Activated B cell treated with CpG ODN at 0.5 μM for 24 hours (primary cell): Measurements from ENCODE around the gene AHSP. TPM values are rescaled to one million over a fixed set of nuclear protein-coding genes. Genes with fewer than 3 reads are reported as not detected.

Experiments
- ATAC-seq: fragments of 200-7000 bp; cut with Tn5 transposase; one replicate; pipeline ENCODE4 v1.10.0; 2021; ENCODE audit warnings: low read depth, mild to moderate bottlenecking, moderate library complexity
- CTCF ChIA-PET: fragments of 350-600 bp; sonication (Branson Sonifier 250); formaldehyde crosslinking; loops from one replicate; lab custom pipeline; 2021; ENCODE audit warnings: antibody characterized with exemption; lab: Charles Lee
- POLR2A ChIA-PET: fragments of 350-600 bp; sonication (Branson Sonifier 250); formaldehyde crosslinking; loops from one replicate; lab custom pipeline; 2021; ENCODE audit warnings: antibody characterized with exemption; lab: Charles Lee
- DNase-seq: peaks from one replicate; pipeline ENCODE4 v3.0.0; 2022
- H3K27ac Mint-ChIP-seq: one replicate; pipeline ENCODE4 v1.8.0; 2020; ENCODE audit warnings: mixed read lengths
- H3K27me3 Mint-ChIP-seq: one replicate; pipeline ENCODE4 v1.8.0; 2021; ENCODE audit warnings: mixed read lengths
- H3K36me3 Mint-ChIP-seq: one replicate; pipeline ENCODE4 v1.8.0; 2021; ENCODE audit warnings: low read depth, mixed read lengths
- H3K4me1 Mint-ChIP-seq: one replicate; pipeline ENCODE4 v1.8.0; 2021; ENCODE audit warnings: mixed read lengths
- H3K4me3 Mint-ChIP-seq: one replicate; pipeline ENCODE4 v1.8.0; 2020; ENCODE audit warnings: mild to moderate bottlenecking, mixed read lengths
- H3K9me3 Mint-ChIP-seq: one replicate; pipeline ENCODE4 v1.8.0; 2020; ENCODE audit warnings: mixed read lengths
- CTCF ChIP-seq: fragments of 200-600 bp; IDR thresholded peaks from one replicate; pipeline ENCODE4 v1.8.0; 2022; ENCODE audit warnings: antibody characterized with exemption, mild to moderate bottlenecking
- intact Hi-C: fragments of 100-400 bp; cut with micrococcal nuclease; formaldehyde crosslinking; loops from one replicate; pipeline ENCODE4 v1.15.1; 2024
- total RNA-seq: library from RNA; stranded (reverse); gene quantifications from 2 replicates; pipeline ENCODE4 v1.2.3, GENCODE V29; 2022

The AHSP gene
- total RNA-seq, 1 donor from 2014 or later = not detected

GRCh38 chr16:31513126-31513525 lies 14.6 kb upstream of the AHSP start:
- ChIA-PET CTCF (no interaction called here), POLR2A (no interaction called here)
- no peak overlapping the region for H3K4me3 Mint-ChIP-seq
- H3K4me1 Mint-ChIP-seq = peaks cover 22% of the 10 kb centered on the region
- H3K27ac Mint-ChIP-seq = no peak overlapping the region
- intact Hi-C loops = no loop called here
- ATAC-seq (no peak), DNase-seq (no peak)
- H3K27me3 Mint-ChIP-seq = peaks cover 8% of the 10 kb centered on the region
- peaks cover 3% of the 10 kb centered on the region for H3K9me3 Mint-ChIP-seq
- TF ChIP-seq CTCF = no peak
- H3K36me3 Mint-ChIP-seq = peaks cover 6% of the 10 kb centered on the region

- POLR2A ChIA-PET = interaction anchor here (0.6 kb wide), 1 partner anchor 13 kb away, joined by 5 read pairs; no protein-coding TSS in a partner anchor
- H3K9me3 Mint-ChIP-seq = peaks cover 3% of the 10 kb centered on the region
- peaks cover 14% of the 10 kb centered on the region for H3K4me1 Mint-ChIP-seq
- H3K4me3 Mint-ChIP-seq = no peak overlapping the region
- no peak for TF ChIP-seq CTCF
- DNase-seq = no peak
- H3K27ac Mint-ChIP-seq = no peak overlapping the region
- CTCF ChIA-PET = no interaction called here
- H3K36me3 Mint-ChIP-seq = no peaks in the 10 kb centered on the region
- intact Hi-C loops = no loop called here
- H3K27me3 Mint-ChIP-seq = peaks cover 8% of the 10 kb centered on the region
- ATAC-seq = no peak
Observed at GRCh38 chr16:31513884-31514283, 13.8 kb upstream of the AHSP start.

GRCh38 chr16:31517800-31518402 lies 9.8 kb upstream of the AHSP start:
- CTCF ChIA-PET = no interaction called here
- Mint-ChIP-seq H3K4me3 (no peak overlapping the region), H3K9me3 (peaks cover 3% of the 10 kb centered on the region), H3K36me3 (no peaks in the 10 kb centered on the region), H3K4me1 (no peaks in the 10 kb centered on the region), H3K27me3 (peaks cover 10% of the 10 kb centered on the region), H3K27ac (no peak overlapping the region)
- POLR2A ChIA-PET = no interaction called here
- no peak for TF ChIP-seq CTCF
- DNase-seq = no peak
- intact Hi-C loops = no loop called here
- ATAC-seq = no peak

GRCh38 chr16:31519759-31520431 lies 7.8 kb upstream of the AHSP start:
- no peak for TF ChIP-seq CTCF
- Mint-ChIP-seq H3K36me3 (no peaks in the 10 kb centered on the region), H3K27me3 (peaks cover 14% of the 10 kb centered on the region), H3K27ac (no peak overlapping the region), H3K4me3 (no peak overlapping the region), H3K4me1 (no peaks in the 10 kb centered on the region), H3K9me3 (peaks cover 3% of the 10 kb centered on the region)
- ATAC-seq = no peak
- CTCF ChIA-PET = no interaction called here
- POLR2A ChIA-PET = no interaction called here
- DNase-seq = no peak
- intact Hi-C loops = no loop called here

GRCh38 chr16:31521368-31521767 lies 6.3 kb upstream of the AHSP start:
- CTCF ChIA-PET = no interaction called here

More at GRCh38 chr16:31521368-31521767, 6.3 kb upstream of the AHSP start:
- peaks cover 14% of the 10 kb centered on the region for H3K27me3 Mint-ChIP-seq
- DNase-seq = no peak
- no peak overlapping the region for H3K27ac Mint-ChIP-seq
- peaks cover 3% of the 10 kb centered on the region for H3K9me3 Mint-ChIP-seq
- no peak for ATAC-seq
- POLR2A ChIA-PET = no interaction called here
- intact Hi-C loops = no loop called here
- no peaks in the 10 kb centered on the region for H3K36me3 Mint-ChIP-seq
- H3K4me3 Mint-ChIP-seq = no peak overlapping the region
- no peak for TF ChIP-seq CTCF
- no peaks in the 10 kb centered on the region for H3K4me1 Mint-ChIP-seq
